SK-N-SH treated with all-trans-retinoic acid at 6 μM for 48 hours (cell line): ENCODE data around the gene WDR90.

Source experiments
- ATAC-seq: fragments of 200-7000 bp; cut with Tn5 transposase; 3 replicates; pipeline ENCODE4 v1.9.1; 2020; ENCODE audit warnings: mild to moderate bottlenecking, moderate library complexity
- ARNTL ChIP-seq: fragments of 450-650 bp; formaldehyde crosslinking; IDR thresholded peaks from 2 replicates; pipeline ENCODE4 v1.5.0; 2020; ENCODE audit warnings: low read depth, mild to moderate bottlenecking, moderate library complexity, borderline replicate concordance
- BACH2 ChIP-seq: fragments of 250-450 bp; sonication (Bioruptor Pico); IDR thresholded peaks from 2 replicates; pipeline ENCODE4 v1.9.0; 2021; ENCODE audit warnings: mild to moderate bottlenecking, borderline replicate concordance
- CREB5 ChIP-seq: fragments of 250-450 bp; sonication (Bioruptor Pico); IDR thresholded peaks from 2 replicates; pipeline ENCODE4 v1.5.1; 2020; ENCODE audit warnings: low read depth, mild to moderate bottlenecking, moderate library complexity
- CSDC2 ChIP-seq: fragments of 250-450 bp; sonication (Bioruptor Pico); IDR thresholded peaks from 2 replicates; pipeline ENCODE4 v1.5.0; 2020; ENCODE audit warnings: mild to moderate bottlenecking, moderate library complexity
- CSRNP3 ChIP-seq: fragments of 250-450 bp; sonication (Bioruptor Pico); IDR thresholded peaks from 2 replicates; pipeline ENCODE4 v1.5.1; 2021; ENCODE audit warnings: mild to moderate bottlenecking, moderate library complexity
- ISL1 ChIP-seq: fragments of 250-450 bp; sonication (Bioruptor Pico); IDR thresholded peaks from 2 replicates; pipeline ENCODE4 v2.1.2; 2022; ENCODE audit warnings: mild to moderate bottlenecking, moderate library complexity
- OSR1 ChIP-seq: fragments of 250-450 bp; sonication (Bioruptor Pico); IDR thresholded peaks from 2 replicates; pipeline ENCODE4 v1.8.0; 2022; ENCODE audit warnings: moderate library complexity, mild to moderate bottlenecking, inconsistent platforms
- PATZ1 ChIP-seq: fragments of 250-450 bp; sonication (Bioruptor Pico); IDR thresholded peaks from 2 replicates; pipeline ENCODE4 v1.8.0; 2020; ENCODE audit warnings: mild to moderate bottlenecking, moderate library complexity, borderline replicate concordance
- PPARA ChIP-seq: fragments of 250-450 bp; sonication (Bioruptor Pico); IDR thresholded peaks from 2 replicates; pipeline ENCODE4 v1.5.0; 2020; ENCODE audit warnings: mild to moderate bottlenecking, borderline replicate concordance
- RARB ChIP-seq: fragments of 250-450 bp; sonication (Bioruptor Pico); IDR thresholded peaks from 2 replicates; pipeline ENCODE4 v1.8.0; 2021; ENCODE audit warnings: mild to moderate bottlenecking, moderate library complexity
- SNAI2 ChIP-seq: fragments of 250-450 bp; sonication (Bioruptor Pico); IDR thresholded peaks from 2 replicates; pipeline ENCODE4 v1.5.0; 2020; ENCODE audit warnings: mild to moderate bottlenecking, moderate library complexity
- TCF4 ChIP-seq: fragments of 250-450 bp; sonication (Bioruptor Pico); IDR thresholded peaks from 2 replicates; pipeline ENCODE4 v1.8.0; 2021; ENCODE audit warnings: mild to moderate bottlenecking, moderate library complexity, borderline replicate concordance
- TOX ChIP-seq: fragments of 250-450 bp; sonication (Bioruptor Pico); IDR thresholded peaks from 2 replicates; pipeline ENCODE4 v1.8.0; 2021; ENCODE audit warnings: mild to moderate bottlenecking, moderate library complexity, borderline replicate concordance
- ZC3H10 ChIP-seq: fragments of 250-450 bp; sonication (Bioruptor Pico); IDR thresholded peaks from 2 replicates; pipeline ENCODE4 v1.5.1; 2021; ENCODE audit warnings: mild to moderate bottlenecking, moderate library complexity
- ZFP30 ChIP-seq: fragments of 450-650 bp; formaldehyde crosslinking; IDR thresholded peaks from 2 replicates; pipeline ENCODE4 v1.5.0; 2022; ENCODE audit warnings: mild to moderate bottlenecking, moderate library complexity
- ZNF70 ChIP-seq: fragments of 450-650 bp; formaldehyde crosslinking; IDR thresholded peaks from 2 replicates; pipeline ENCODE4 v1.5.0; 2020; ENCODE audit warnings: mild to moderate bottlenecking, moderate library complexity
- ZNF8 ChIP-seq: fragments of 450-650 bp; formaldehyde crosslinking; IDR thresholded peaks from 2 replicates; pipeline ENCODE4 v1.5.0; 2020; ENCODE audit warnings: mild to moderate bottlenecking, moderate library complexity
- TF ChIP-seq, protein P1 (sequence below): fragments of 250-450 bp; sonication (Bioruptor Pico); IDR thresholded peaks from 2 replicates; pipeline ENCODE4 v1.5.0; 2020; ENCODE audit warnings: mild to moderate bottlenecking, moderate library complexity

WDR90 gene

DNA sequence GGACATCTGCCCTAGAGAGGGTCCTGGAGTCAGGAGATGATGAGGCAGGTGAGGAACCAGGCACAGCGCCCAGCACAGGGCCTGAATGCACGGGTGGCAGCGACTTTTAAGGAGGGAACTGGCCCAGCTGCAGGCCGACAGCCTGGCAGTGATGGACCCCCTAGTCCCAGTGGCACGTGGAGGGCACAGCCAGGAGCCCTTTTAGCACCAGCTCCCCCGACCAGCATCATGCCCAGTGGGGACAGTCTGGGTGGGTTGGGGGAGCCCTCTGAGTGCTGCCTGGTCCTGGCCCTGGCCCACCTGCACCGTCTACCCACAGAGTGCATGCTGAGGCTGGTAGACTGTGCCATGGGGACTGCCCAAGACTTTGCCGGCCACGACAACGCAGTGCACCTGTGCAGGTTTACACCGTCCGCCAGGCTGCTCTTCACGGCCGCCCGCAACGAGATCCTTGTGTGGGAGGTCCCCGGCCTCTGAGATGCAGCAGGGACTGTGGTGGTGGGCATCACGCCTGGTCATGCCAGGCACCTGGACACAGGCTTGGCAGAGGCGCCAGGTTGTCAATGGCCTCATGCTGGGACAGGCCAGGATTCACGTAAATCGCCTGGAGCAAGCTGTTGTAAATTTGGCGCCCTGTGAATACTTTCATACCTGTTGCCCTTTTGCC lies 18.1 kb downstream of the WDR90 start:
- ATAC-seq: no peak

GRCh38 chr16:667780-668518 lies 18.8 kb downstream of the WDR90 start, which contains the start of gene RHOT2:
RHOT2 (plus strand) TSS chr16:668132; CDS start chr16:668200, 68 bp downstream.
- peak; percentile 96 for ATAC-seq
- 0 out of 2 replicates have a peak, but pooled peaks have one; percentile 12 for TF ChIP-seq ZC3H10 (CRISPR knock-in tag)
- TF ChIP-seq CSDC2 (CRISPR knock-in tag): no peak
- TF ChIP-seq, all 23 proteins: peak for 1

More for the DNA sequence above, 18.1 kb downstream of the WDR90 start:
- TF ChIP-seq OSR1 (no peak), BACH2 (CRISPR knock-in tag) (no peak), SNAI2 (no peak), TOX (no peak), ZNF8 (no peak), CREB5 (no peak), ARNTL (CRISPR knock-in tag) (no peak), PPARA (CRISPR knock-in tag) (no peak), ZFP30 (no peak), PATZ1 (CRISPR knock-in tag) (no peak), CSDC2 (CRISPR knock-in tag) (no peak), TCF4 (CRISPR knock-in tag) (no peak)
- TF ChIP-seq, protein P1, sequence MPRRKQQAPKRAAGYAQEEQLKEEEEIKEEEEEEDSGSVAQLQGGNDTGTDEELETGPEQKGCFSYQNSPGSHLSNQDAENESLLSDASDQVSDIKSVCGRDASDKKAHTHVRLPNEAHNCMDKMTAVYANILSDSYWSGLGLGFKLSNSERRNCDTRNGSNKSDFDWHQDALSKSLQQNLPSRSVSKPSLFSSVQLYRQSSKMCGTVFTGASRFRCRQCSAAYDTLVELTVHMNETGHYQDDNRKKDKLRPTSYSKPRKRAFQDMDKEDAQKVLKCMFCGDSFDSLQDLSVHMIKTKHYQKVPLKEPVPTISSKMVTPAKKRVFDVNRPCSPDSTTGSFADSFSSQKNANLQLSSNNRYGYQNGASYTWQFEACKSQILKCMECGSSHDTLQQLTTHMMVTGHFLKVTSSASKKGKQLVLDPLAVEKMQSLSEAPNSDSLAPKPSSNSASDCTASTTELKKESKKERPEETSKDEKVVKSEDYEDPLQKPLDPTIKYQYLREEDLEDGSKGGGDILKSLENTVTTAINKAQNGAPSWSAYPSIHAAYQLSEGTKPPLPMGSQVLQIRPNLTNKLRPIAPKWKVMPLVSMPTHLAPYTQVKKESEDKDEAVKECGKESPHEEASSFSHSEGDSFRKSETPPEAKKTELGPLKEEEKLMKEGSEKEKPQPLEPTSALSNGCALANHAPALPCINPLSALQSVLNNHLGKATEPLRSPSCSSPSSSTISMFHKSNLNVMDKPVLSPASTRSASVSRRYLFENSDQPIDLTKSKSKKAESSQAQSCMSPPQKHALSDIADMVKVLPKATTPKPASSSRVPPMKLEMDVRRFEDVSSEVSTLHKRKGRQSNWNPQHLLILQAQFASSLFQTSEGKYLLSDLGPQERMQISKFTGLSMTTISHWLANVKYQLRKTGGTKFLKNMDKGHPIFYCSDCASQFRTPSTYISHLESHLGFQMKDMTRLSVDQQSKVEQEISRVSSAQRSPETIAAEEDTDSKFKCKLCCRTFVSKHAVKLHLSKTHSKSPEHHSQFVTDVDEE (CRISPR knock-in tag): no peak

DNA sequence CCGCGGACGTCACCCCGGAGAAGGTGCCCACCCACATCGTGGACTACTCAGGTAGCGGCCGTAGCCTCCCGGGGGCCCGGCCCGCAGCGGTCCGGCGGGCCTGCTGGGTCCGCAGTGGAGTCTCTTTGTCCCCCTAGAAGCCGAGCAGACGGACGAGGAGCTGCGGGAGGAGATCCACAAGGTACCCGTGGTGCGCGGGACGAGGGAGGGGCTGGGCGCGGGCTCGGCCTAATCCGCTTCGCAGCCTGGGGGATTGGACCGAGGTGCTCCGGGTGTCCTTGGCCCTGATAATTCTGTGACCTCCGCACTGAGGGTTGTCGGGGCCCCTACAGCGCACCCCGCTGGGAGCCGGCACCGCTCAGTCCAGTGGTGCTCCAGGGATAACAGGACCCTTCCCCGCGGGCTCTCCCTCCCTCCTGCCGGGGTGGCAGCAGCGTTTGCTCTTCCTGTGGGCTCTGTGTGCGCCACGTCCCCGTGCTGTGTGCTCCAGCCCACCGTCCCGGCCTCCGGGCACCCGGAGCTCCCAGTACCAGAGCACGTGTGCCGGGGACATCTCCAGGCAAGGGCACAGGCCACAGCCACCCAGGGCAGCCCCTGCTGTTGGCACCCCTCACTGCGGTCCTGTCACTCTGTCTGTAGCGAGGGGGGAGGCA lies 19.5 kb downstream of the WDR90 start:
- no peak for TF ChIP-seq ZFP30
- TF ChIP-seq ZNF70 (CRISPR knock-in tag): no peak
- TF ChIP-seq CSRNP3: no peak
- no peak for TF ChIP-seq RARB (CRISPR knock-in tag)
- TF ChIP-seq, protein P1 (CRISPR knock-in tag): no peak
- TF ChIP-seq ISL1 (CRISPR knock-in tag): no peak
- TF ChIP-seq ZC3H10 (CRISPR knock-in tag): no peak
- ATAC-seq: peak; percentile 7
